Left cardiac atrium (tissue), 4 donors: Measurements from ENCODE around the gene DEDD. TPM values are rescaled to one million over a fixed set of nuclear protein-coding genes. Genes with fewer than 3 reads are reported as not detected.

Source experiments
- ATAC-seq, 2 donors: fragments of 200-7000 bp; cut with Tn5 transposase; one replicate each; pipeline ENCODE4 v1.9.1; 2020; ENCODE audit warnings: mild to moderate bottlenecking in 2 of 2, moderate library complexity in 2 of 2
- DNase-seq: peaks from one replicate; pipeline ENCODE4 v3.0.0-alpha.2; 2020
- intact Hi-C, 2 donors: fragments of 100-400 bp; cut with DNase I; formaldehyde crosslinking; loops; one replicate each; pipeline versions ENCODE4 v1.14.1 to v1.15.1; 2022 to 2023
- total RNA-seq, 2 donors: library from RNA; stranded (reverse); fragmentation: NEBNext Ultra II Directional; extraction: Animal tissue kit (Norgen Biotek cat#: 25700); gene quantifications; one replicate each; pipeline ENCODE4 v1.2.1, GENCODE V29; 2021
- donor health status: DM: no; HTN: yes; CAD: no.
- donor health status: DM: no; HTN: yes; CAD: no; lungs with severe emphysema.
- donor health status: DM: yes; HTN: yes; CAD: no.
- donor health status: Dilated cardiomyopathy.

The DEDD gene
- total RNA-seq, 2 donors from 2014 or later, result 26.1 to 30.2 TPM

DNA sequence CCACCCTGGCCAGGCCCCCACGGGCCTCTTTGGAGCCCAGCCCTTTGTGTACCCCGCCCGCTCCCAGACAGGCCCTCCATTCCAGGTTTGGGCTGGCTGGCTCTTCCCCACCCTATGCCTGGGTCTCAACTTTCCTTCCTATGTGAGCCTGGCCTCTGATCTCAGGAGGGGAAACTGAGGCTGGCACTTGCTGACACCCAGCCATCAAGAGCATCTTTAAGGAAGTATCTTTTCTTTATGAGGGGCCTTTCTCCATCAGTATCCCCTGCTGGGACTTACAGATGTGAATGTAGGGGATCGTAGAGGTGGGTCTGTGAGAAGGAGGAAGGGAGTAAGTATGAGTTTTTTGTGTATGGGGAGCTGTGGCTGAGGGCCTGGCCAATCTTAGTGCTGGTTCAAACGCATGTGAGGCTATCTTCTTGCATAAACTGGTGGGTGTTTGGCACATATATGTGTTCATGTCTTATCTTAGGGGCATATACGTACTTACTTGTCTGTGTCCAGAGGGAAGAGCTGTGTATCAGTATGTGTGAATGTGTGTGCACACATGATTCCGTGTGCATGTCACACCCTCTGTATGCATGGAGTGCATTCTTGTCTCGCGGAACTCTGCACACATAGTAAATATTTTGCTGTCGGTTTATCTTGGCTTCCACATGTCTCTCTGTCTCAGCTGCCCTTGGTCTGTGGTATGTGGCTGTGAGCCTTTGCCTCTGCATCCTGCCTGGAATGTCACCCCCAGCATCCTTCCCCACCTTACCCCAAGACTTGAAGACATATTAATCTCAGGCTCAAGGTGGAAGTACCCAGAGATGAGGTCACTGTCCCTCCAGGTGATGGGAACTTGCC is 48.5 kb downstream of the DEDD start:
- ATAC-seq (no peak), DNase-seq (no peak)
- intact Hi-C loops, result no loop called here

DNA sequence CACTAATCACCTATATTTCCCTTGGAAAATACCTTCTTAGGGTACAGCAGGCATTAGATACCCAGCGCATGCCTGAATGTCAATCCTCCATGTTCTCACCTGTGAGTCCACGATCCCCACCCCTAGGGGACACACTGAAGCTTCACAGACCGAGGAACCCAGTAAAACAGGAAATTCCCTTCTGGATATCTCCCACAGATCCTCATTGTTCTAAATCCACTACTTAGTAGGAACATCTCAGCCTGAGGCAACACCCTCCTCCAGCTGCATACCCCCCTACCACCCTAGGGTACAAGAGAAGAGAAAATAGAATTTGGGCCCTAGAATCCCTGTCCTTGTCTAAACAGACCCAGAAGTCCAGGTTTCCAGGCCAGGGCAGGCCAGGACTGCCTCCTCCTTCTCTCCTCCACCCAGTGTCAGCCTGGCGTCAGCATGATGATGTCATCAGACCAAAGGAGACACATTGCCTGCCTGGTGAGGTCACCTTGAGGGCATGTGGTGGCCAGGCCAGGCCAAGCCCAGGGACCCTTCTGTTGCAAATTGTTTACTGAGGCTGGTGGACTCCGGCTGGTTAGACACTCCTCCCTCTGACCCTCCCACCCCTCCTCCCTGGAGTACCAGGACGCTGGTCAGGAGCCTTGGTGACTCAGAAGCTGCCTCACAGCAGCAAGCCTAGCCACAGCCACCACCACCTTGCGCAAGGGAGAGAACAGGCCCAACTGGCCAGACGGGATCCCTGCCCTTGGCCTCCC is 49.3 kb downstream of the DEDD start:
- DNase-seq (peak; percentile 86), ATAC-seq (peak; percentile 66 to 93)
- intact Hi-C loops, result no loop called here

DNA sequence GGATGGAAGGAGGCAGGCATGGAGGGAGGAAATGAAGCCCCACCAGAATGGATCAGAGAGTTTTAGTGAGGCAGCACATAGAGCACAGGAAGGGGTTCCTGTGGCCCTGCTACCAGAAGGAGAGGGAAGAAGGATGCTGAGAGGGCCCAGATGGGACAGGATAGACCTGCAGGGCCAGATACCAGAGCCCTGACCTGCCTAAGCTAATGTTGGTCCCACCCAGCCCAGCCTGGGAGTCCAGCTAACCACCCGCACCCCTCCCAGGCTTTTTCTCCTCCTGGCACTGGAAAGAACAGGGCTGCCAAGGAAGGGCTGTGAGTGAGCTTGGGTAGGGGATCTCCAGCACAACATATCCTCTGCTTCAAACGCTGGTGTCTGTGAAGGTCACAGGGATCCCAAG is 50.0 kb downstream of the DEDD start:
- intact Hi-C loops, result no loop called here
- DNase-seq (no peak), ATAC-seq (no peak)

DNA sequence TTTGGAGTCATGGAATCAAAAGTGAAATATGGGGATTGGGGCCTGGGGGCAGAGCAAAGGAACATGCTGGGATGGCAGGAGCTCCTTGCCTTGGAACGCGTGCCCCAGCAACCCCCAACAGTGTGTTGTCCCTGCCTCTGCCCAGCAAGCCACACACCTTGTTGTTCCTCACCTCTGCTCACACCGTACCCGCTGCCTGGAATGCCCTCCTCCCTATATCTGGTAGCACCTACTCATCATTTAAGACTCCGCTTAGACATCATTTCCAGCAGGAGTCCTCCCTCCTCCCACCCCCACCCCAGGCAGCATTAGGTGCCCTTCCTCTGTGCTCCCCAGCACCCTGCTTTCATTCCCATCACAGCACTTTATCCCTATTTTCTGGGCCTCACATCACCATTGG is 50.9 kb downstream of the DEDD start:
- DNase-seq (no peak), ATAC-seq (no peak)
- intact Hi-C loops, result no loop called here

DNA sequence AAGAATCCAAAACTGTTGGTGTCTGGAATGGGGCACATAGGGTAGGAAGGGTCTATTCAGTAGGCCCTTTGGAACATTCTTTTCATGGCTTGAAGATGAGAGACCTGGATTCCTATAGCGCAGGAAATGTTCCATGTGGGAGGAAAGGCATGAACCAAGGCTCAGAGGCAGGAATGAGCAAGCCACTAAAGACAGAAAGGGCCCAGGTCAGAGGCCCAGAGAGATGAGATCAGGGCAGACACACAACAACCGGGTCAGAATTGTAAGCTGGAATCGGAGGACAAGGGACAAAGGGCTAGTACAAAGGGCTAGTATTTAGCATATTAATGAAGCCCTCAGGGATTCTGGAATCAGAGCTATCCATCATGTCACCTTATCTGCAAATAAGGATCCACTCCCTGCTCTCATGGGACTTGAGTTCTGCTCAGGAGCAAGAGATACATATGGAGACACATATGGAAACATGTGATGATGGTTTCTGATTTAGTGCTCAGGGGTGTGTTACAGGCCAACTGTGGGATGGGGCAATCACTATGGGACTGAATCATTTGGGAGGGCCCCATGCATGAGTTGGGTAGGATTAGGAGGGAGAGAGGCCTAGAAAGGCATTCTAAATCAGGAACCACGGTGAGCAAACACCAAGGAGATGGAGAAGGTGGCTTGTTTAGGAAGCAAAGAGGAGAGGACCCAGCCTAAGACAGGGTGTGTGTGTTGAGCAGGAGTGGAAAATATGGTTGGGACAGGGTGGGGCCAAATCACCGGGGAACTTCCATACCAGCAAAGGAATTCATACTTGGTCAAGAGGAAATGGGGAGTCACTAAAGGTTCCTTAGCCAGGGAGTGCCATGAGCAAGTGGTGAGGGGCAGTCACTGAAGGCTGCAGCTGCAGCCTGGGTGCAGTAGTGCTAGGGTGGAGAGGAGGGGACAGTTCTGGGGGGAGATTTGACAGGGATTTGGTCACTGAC is 51.7 kb downstream of the DEDD start:
- intact Hi-C loops, result no loop called here
- ATAC-seq (no peak), DNase-seq (no peak)

DNA sequence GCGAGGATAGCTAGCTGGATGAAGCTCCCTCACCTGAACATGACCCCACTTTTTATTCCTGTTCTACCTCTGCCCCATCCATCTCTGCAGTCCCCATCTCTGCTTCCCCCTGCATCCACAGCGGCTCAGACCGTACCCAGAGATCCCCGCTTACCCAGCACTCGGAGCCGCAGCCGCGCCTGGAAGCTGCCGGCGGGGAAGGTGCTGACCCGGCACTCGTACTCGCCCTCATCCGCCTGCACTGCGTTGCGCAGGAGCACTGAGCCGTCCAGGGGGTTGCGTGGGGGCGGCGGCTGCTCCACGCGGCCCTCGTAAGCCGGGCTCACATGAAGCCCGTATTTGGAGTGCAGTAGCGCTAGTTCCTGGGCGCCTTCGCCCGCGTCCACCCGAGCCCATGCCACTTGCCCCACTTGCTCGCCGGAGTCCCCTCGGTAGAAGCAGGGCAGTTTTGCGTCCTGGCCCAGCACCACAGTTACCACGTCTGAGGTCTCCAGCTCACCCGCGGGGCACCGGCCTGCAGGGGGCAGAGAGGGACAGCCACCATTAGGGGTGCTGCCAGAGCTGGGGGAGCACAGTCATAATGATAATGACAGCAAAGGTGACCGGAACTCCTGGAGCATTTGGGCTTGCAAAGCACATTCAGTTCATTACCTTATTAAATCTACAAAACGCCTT is 52.9 kb downstream of the DEDD start:
- ATAC-seq (no peak), DNase-seq (no peak)

DNA sequence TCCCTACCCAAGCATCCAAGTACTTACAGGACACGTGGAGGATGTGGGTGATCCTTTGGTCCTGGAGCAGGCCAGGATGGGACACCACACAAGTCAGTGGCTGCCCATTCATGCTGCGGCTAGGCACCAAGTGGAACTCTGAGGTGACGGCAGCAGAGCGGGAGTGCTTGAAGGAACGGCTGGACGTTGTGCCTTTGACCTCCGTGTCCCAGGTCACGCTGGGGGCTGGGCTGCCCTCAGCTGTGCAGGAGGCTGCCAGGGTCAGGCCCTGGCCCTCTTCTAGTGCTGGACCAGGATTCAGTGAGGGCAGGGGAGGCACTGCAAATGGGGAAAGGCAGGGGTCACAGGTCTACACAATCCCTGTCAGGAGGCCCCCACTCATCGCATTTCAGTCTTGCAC is 55.0 kb downstream of the DEDD start:
- no peak for DNase-seq
- intact Hi-C loops, result no loop called here
- ATAC-seq, result no peak

More for the DNA sequence above, 52.9 kb downstream of the DEDD start:
- intact Hi-C loops, result no loop called here

DNA sequence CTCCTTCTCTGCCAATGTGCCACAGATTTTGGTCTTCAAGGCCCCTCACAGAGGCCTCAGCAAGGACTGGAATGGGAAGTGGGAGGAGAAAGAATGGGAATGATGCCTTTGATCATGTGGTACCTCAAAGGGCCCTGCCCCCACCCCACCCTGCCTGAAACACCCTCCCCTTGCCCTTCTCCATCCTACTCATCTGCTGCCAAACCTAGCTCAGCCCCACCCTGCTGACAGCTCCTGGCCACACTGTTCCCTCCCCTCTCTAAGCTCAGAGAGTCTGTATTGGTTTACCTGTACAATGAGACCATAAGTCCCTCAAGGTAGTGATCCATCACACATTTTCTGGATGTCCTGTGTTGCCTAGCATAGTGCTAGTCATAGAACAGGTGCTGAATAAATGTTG is 56.1 kb downstream of the DEDD start:
- ATAC-seq (no peak), DNase-seq (no peak)
- intact Hi-C loops, result no loop called here

DNA sequence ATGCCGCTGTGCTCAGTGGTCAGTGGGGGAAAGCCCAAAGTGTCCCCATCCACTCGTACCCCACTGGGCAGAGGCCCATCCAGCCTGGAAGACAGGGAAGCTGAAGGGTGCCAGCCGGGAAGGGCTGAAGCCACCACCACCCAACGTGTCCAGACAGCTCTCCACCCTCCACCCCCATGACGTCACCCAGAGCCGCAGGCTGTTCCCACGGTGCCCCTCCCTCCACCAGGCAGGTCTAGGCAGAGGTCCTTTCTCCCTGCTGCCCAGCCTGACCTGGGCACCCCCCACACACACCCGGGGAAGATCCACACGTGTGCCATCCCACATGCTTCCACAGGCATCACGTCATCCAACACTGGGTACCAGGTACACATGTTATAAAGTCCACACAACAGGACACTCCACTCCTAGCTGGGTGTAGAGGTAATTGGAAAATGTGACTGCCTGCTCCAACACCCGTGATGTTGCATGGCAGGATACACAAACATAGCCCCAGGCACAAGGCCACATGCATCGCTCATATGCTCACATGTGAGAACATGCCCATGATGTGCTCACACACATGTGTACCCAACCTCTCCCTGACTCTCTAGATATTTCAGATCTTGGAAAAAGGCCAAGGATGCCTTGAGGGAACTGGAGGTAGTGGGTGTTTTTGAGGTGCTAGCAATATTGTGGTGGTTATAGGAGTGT is 57.6 kb downstream of the DEDD start:
- intact Hi-C loops, result no loop called here
- ATAC-seq (no peak), DNase-seq (no peak)

DNA sequence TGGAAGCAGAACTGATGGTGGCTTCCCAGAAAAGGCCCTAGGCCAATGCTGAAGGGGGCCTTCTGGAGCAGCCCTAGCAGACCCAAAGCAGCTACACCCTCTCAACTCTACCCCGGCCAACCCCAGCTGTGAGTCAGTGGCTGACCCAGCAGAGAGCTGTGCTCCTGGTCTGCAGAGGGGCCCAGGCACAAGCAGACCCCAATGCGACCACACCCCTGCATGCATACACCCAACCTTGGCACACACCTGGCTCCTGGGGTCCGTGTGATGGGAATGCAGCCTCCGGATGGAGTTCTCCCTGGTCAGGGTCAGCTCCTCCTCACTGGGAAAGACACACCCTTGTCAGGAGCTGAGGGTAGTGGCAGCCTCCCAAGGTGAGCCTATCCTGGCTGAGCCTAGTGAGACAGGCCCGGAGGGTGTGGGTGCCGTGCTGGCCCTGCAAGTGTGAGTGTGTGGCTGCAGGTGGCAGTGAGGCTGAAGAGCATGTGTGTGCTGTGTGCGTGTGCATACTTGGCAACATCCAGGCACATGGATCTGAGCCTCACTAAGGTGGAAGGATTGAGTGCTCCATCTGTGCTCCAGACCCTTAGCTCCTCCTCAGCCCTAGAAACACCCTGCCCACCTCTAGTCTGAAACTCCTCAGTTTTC is 58.9 kb downstream of the DEDD start:
- ATAC-seq (no peak), DNase-seq (no peak)
- intact Hi-C loops, result no loop called here

DNA sequence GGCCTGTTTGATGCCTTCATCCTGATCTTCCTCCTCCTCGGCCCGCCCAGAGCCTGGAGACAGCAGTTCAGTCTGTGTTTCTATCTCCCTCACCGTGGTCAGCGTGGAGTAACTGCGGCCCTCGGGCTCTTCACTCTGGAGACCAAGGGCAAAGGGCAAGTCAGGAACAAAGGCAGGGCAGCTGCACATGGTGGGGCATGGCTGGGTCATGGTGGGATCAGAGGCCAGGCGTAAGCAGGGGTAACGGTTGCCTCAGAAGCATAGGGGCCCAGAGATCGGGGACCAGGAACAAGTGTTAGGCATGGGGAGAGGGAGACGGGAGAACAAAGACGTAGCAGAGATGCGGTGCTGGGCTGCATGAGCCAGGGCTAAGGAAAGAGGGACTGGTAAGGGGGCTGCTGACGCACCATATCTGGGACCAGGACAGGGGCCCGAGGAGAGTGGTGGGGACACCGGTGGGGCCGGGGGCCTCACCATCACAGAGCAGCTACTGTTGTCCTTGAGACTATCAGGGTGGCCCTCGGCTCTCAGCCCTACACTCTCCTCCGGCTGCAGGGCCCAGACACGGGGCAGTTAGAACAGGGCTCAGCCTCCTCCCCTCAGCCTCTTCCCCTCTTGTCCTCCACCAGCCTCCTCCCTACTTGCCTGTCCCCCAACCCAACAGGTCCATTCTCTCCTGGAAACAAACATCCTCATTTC is 59.6 kb downstream of the DEDD start:
- no peak for DNase-seq

DNA sequence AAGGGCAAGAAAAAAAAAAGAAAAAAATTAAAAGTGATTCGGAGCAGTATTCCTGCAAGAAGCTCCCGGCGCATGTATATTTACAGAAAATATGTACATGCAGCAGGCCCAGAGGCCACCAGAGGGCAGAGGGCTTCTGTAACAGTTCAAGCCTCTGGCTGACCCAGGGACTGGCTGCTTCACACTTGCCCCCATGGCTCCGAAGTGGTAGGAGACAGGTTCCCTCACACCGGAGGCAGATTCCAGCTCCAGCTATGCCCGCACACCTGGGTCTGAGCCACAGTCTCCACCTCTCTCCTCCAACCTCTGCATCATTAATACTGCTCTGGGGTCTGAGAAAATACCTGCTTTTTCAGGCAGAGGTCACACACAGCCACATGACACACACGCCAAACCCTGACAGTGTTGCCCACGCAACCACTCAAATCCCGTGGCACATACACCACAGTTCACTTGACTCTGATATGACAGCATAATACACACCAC is 60.5 kb downstream of the DEDD start:
- peak; percentile 60 for DNase-seq
- peak in 1 of 2 donors; percentile 8 for ATAC-seq
- intact Hi-C loops, result no loop called here

More for the DNA sequence above, 59.6 kb downstream of the DEDD start:
- ATAC-seq, result no peak
- intact Hi-C loops, result no loop called here

Other genes starting within 250 kb of the DEDD start
- gene ITLN1, start 247.5 kb downstream of the DEDD start, total RNA-seq, result 100 to 1,000 TPM; 143 to 389 TPM
- under 1 TPM; 0.21 to 0.97 TPM for gene ITLN2, start 177.9 kb downstream of the DEDD start, total RNA-seq
- gene F11R, start 111.5 kb downstream of the DEDD start, total RNA-seq, result 10 to 100 TPM; 16.4 to 18.0 TPM
- 10 to 100 TPM; 21.6 to 23.5 TPM for gene TSTD1, start 93.7 kb downstream of the DEDD start, total RNA-seq
- gene USF1, start 86.7 kb downstream of the DEDD start, total RNA-seq, result 10 to 100 TPM; 33.7 to 34.4 TPM
- 10 to 100 TPM in 1 of 2 donors, 1 to 10 TPM in 1; 7.4 to 10.0 TPM for gene ARHGAP30, start 62.8 kb downstream of the DEDD start, total RNA-seq
- under 1 TPM in 1 of 2 donors, not detected in 1; 0.08 TPM for gene NECTIN4, start 43.1 kb downstream of the DEDD start, total RNA-seq
- 1 to 10 TPM; 3.5 to 5.7 TPM for gene KLHDC9, start 34.3 kb downstream of the DEDD start, total RNA-seq
- gene PFDN2, start 14.6 kb downstream of the DEDD start, total RNA-seq, result 10 to 100 TPM; 50.5 to 63.7 TPM
- gene NIT1, start 14.6 kb downstream of the DEDD start, total RNA-seq, result 10 to 100 TPM; 21.8 to 27.6 TPM
- 10 to 100 TPM; 77.7 to 83.8 TPM for gene UFC1, start 21.3 kb upstream of the DEDD start, total RNA-seq
- 10 to 100 TPM; 13.4 to 20.8 TPM for gene USP21, start 26.8 kb upstream of the DEDD start, total RNA-seq
- gene PPOX, start 33.8 kb upstream of the DEDD start, total RNA-seq, result 10 to 100 TPM; 12.7 to 16.3 TPM
- gene B4GALT3, start 44.8 kb upstream of the DEDD start, total RNA-seq, result 10 to 100 TPM; 19.7 to 25.2 TPM
- gene ADAMTS4, start 66.4 kb upstream of the DEDD start, total RNA-seq, result 100 to 1,000 TPM in 1 of 2 donors, 10 to 100 TPM in 1; 16.5 to 117 TPM
- 100 to 1,000 TPM; 169 to 198 TPM for gene NDUFS2, start 69.7 kb upstream of the DEDD start, total RNA-seq
- gene FCER1G, start 82.6 kb upstream of the DEDD start, total RNA-seq, result 10 to 100 TPM; 35.9 to 92.7 TPM
- under 1 TPM in 1 of 2 donors, not detected in 1; 0.76 TPM for gene APOA2, start 91.0 kb upstream of the DEDD start, total RNA-seq
- gene TOMM40L, start 93.4 kb upstream of the DEDD start, total RNA-seq, result 10 to 100 TPM; 31.2 to 34.8 TPM
- gene NR1I3, start 105.5 kb upstream of the DEDD start, total RNA-seq, result not detected
- gene PCP4L1, start 126.1 kb upstream of the DEDD start, total RNA-seq, result under 1 TPM; 0.34 to 0.62 TPM
- gene MPZ, start 177.3 kb upstream of the DEDD start, total RNA-seq, result 1 to 10 TPM; 3.2 to 8.6 TPM
- gene SDHC, start 181.7 kb upstream of the DEDD start, total RNA-seq, result 100 to 1,000 TPM; 241 to 284 TPM
- not detected for gene CFAP126, start 235.2 kb upstream of the DEDD start, total RNA-seq